ENCODE measurements around the gene PLEKHA7. TPM values are rescaled to one million over a fixed set of nuclear protein-coding genes. Genes with fewer than 3 reads are reported as not detected.

The PLEKHA7 gene
- total RNA-seq, 2 experiments from 2014 or later, result 6.4 to 8.4 TPM

- POLR2A ChIA-PET, result interaction anchor here (0.6 to 3.1 kb wide), 4 partner anchors 10 to 559 kb away, joined by 3 to 21 read pairs (median 4); partner anchors contain the start of gene RPS13
- ATAC-seq, result peak; percentile 6
- Mint-ChIP-seq H3K36me3 (ENCODE audit: low read depth) (peaks cover 21% of the 10 kb centered on the region), H3K4me3 (no peak overlapping the region), H3K27me3 (no peaks in the 10 kb centered on the region), H3K9me3 (ENCODE audit: low read depth) (no peaks in the 10 kb centered on the region), H3K4me1 (peaks cover 27% of the 10 kb centered on the region), H3K27ac (no peak overlapping the region)
- intact Hi-C loops (cut with DNase I, micrococcal nuclease), result loop anchor here (1.0 to 10.0 kb wide), 10 partner anchors 163 to 1656 kb away; partner anchors contain the start of genes RPS13 (in 2 of the 2), SERGEF (in 2 of the 2), GTF2H1 (in 1 of the 2) and HPS5 (in 1 of the 2)
- no peak for DNase-seq
- CTCF ChIA-PET, result interaction anchor here (0.6 to 1.2 kb wide), 3 partner anchors 8 to 407 kb away, joined by 3 to 5 read pairs (median 3); no protein-coding TSS in a partner anchor
Observed at GRCh38 chr11:16738947-16739815, 275.0 kb downstream of the PLEKHA7 start.

DNA sequence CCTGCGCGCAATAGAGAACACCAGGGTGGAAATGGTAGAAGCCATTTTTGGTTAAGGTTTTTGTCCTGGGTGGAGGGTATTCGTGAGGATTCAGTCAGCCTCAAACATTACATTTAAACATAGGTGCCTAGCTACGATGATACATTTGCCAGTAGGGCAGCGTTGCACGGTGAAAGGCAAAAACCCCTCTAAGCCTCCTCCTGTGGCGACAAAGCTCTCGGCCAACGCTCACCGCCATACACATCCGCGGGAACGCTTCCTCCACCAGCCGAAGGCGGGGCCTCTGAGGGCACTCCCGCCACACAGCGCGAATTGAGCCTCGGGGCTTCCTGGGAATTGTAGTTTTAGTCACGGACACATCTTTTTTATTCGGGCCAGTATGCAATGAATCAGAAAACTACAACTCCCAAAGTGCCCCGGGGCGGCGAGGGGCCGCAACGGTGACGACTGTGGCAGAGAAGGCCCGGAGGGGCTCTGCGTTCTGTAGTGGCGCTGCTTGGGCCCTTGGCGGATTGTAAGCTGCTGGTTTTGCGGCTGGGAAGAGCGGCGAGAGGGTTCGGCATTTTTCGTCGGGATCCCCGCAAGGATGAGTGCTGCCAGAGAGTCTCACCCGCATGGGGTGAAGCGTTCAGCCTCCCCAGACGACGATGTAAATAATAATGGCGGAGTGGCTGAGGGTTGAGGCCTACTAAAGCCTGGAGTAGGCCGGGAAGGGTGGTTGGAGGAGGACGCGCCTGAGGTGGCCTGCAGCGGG is 275.8 kb downstream of the PLEKHA7 start, which contains the start of gene C11orf58:
Gene C11orf58 (plus strand): TSS at position 455 of the 754 bp plus-strand sequence. CDS start 132 bp downstream, at position 587.
- no peaks in the 10 kb centered on the region for H3K27me3 Mint-ChIP-seq
- no peak within 1 kb of the TSS for H3K4me3 Mint-ChIP-seq
- ATAC-seq (peak; percentile 97), DNase-seq (peak; percentile 96)
- H3K4me1 Mint-ChIP-seq, result peaks cover 23% of the 10 kb centered on the region
- H3K27ac Mint-ChIP-seq, result peak within 1 kb of the TSS; percentile 92
- ChIA-PET POLR2A (interaction anchor here (2.0 to 3.1 kb wide), 2 partner anchors 11 to 339 kb away, joined by 6 to 21 read pairs; partner anchors contain the start of gene RPS13), CTCF (interaction anchor here (0.6 kb wide), 1 partner anchor 41 kb away, joined by 3 read pairs; no protein-coding TSS in a partner anchor)
- intact Hi-C loops (cut with DNase I, micrococcal nuclease), result loop anchor here (1.0 to 10.0 kb wide), 10 partner anchors 164 to 1656 kb away; partner anchors contain the start of genes RPS13 (in 2 of the 2), SERGEF (in 2 of the 2), GTF2H1 (in 1 of the 2) and HPS5 (in 1 of the 2)
- H3K36me3 Mint-ChIP-seq (ENCODE audit: low read depth), result peaks cover 19% of the 10 kb centered on the region
- H3K9me3 Mint-ChIP-seq (ENCODE audit: low read depth), result no peaks in the 10 kb centered on the region

GRCh38 chr11:16737818-16738192 is 276.4 kb downstream of the PLEKHA7 start:
- Mint-ChIP-seq H3K4me3 (no peak overlapping the region), H3K4me1 (peaks cover 19% of the 10 kb centered on the region), H3K27me3 (no peaks in the 10 kb centered on the region), H3K27ac (peak overlapping the region; percentile 92), H3K36me3 (ENCODE audit: low read depth) (peaks cover 16% of the 10 kb centered on the region), H3K9me3 (ENCODE audit: low read depth) (no peaks in the 10 kb centered on the region)
- POLR2A ChIA-PET, result interaction anchor here (2.0 to 3.1 kb wide), 2 partner anchors 12 to 340 kb away, joined by 6 to 21 read pairs; partner anchors contain the start of gene RPS13
- DNase-seq, result no peak
- intact Hi-C loops (cut with DNase I, micrococcal nuclease), result loop anchor here (1.0 to 10.0 kb wide), 10 partner anchors 164 to 1657 kb away; partner anchors contain the start of genes RPS13 (in 2 of the 2), SERGEF (in 2 of the 2), GTF2H1 (in 1 of the 2) and HPS5 (in 1 of the 2)
- ATAC-seq, result peak; percentile 4
- CTCF ChIA-PET, result interaction anchor here (0.7 to 0.9 kb wide), 3 partner anchors 8 to 136 kb away, joined by 3 to 5 read pairs (median 4); no protein-coding TSS in a partner anchor

Other genes starting within 250 kb of the PLEKHA7 start
- gene RPS13, start 63.3 kb upstream of the PLEKHA7 start, total RNA-seq, result 1,000 to 10,000 TPM; 1,242 to 1,685 TPM
- 10 to 100 TPM; 23.3 to 27.3 TPM for gene PIK3C2A, start 193.6 kb upstream of the PLEKHA7 start, total RNA-seq

Data from activated CD4-positive, alpha-beta T cell treated with anti-CD3 and anti-CD28 coated beads for 36 hours (primary cell).